Liver (tissue), 5 donors: ENCODE results near the gene TMEM184A. TPM values are rescaled to one million over a fixed set of nuclear protein-coding genes. Genes with fewer than 3 reads are reported as not detected.

ENCODE experiments used
- REST ChIP-seq: IDR thresholded peaks from 2 replicates; pipeline ENCODE4 v1.6.1; 2016; ENCODE audit warnings: antibody characterized with exemption, mild to moderate bottlenecking
- polyA plus RNA-seq, 2 donors: library from polyadenylated mRNA; stranded (reverse) in 1 of 2; unstranded in 1 of 2; fragments of 200-250 nt in 1 of 2; fragments of >200 nt in 1 of 2; fragmentation: Nextera tagmentation in 1 of 2; extraction: Ambion mirVana in 1 of 2; gene quantifications; one replicate each; pipeline versions ENCODE4 v1.2.1 to v1.2.3, GENCODE V29; 2013 to 2015
- total RNA-seq, 2 donors: library from RNA; depleted of rRNA; stranded (reverse); fragments of >200 nt; gene quantifications; one replicate each; pipeline ENCODE4 v1.2.3, GENCODE V29; 2014
- donor health status: healthy.
- donor health status: healthy.
- donor health status: healthy.

Gene TMEM184A
- total and polyA plus RNA-seq, 4 donors: 1.6 to 12.6 (median 11.4) TPM

GRCh38 chr7:1492640-1493039 lies 63.4 kb downstream of the TMEM184A start (continued):
- no peak for TF ChIP-seq REST

Other genes starting within 250 kb of the TMEM184A start
- gene MICALL2, start 96.7 kb downstream of the TMEM184A start, total RNA-seq: 10 to 100 TPM; 10.0 to 16.3 TPM
- 1 to 10 TPM; 2.9 to 5.2 TPM for gene MICALL2, start 96.7 kb downstream of the TMEM184A start, polyA plus RNA-seq
- 10 to 100 TPM; 26.8 to 34.6 TPM for gene INTS1, start 51.8 kb downstream of the TMEM184A start, total RNA-seq
- 10 to 100 TPM; 14.6 to 37.9 TPM for gene INTS1, start 51.8 kb downstream of the TMEM184A start, polyA plus RNA-seq
- gene MAFK, start 25.5 kb downstream of the TMEM184A start, total RNA-seq: 1 to 10 TPM; 4.4 to 8.3 TPM
- gene MAFK, start 25.5 kb downstream of the TMEM184A start, polyA plus RNA-seq: 1 to 10 TPM; 1.3 to 9.3 TPM
- 10 to 100 TPM; 10.1 to 10.3 TPM for gene PSMG3, start 13.8 kb upstream of the TMEM184A start, total RNA-seq
- gene PSMG3, start 13.8 kb upstream of the TMEM184A start, polyA plus RNA-seq: 10 to 100 TPM; 21.2 to 22.4 TPM
- gene ELFN1, start 114.1 kb upstream of the TMEM184A start, total RNA-seq: 1 to 10 TPM; 3.3 to 3.4 TPM
- gene ELFN1, start 114.1 kb upstream of the TMEM184A start, polyA plus RNA-seq: 1 to 10 TPM in 1 of 2 donors, under 1 TPM in 1; 0.43 to 3.5 TPM